ENCODE results near the gene PROCR. TPM values are rescaled to one million over a fixed set of nuclear protein-coding genes. Genes with fewer than 3 reads are reported as not detected.

Gene PROCR
- polyA plus RNA-seq (2012; ENCODE audit: insufficient read length, low read depth), result 83.0 TPM

DNA sequence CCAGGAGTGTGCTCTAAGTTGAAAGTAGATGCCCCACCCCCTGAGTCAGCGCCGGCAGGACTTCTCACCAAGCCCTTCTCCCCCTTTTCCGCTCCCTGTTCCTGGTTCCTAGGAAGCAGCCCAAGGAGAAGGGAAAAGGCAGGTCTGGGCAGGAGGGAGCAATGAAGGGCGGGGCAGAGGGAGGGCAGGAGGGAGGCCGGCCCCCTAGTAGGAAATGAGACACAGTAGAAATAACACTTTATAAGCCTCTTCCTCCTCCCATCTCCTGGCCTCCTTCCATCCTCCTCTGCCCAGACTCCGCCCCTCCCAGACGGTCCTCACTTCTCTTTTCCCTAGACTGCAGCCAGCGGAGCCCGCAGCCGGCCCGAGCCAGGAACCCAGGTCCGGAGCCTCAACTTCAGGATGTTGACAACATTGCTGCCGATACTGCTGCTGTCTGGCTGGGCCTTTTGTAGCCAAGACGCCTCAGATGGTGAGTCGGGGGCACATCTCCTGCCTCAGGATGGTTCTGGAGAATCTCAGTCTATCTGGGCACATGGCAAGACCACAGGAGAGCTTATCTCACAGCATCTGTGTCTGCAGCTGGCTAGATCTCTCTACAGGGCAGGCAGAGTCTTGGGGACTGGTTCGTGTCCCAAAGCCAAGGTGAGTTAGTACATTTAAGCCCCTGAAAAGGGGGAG, at the start of gene PROCR:
TSS of gene PROCR (plus strand) at position 320 of the 681 bp plus-strand sequence. CDS start at position 403, 83 bp downstream.
- peak; percentile 72 for TF ChIP-seq POLR2AphosphoS5 (IDR thresholded peaks at IDR 0.05; ENCODE audit: low read depth, low read length)
- TF ChIP-seq REST (IDR thresholded peaks at IDR 0.05; ENCODE audit: insufficient read depth in 1 of 2, low read depth in 2 of 2, low read length in 2 of 2), result no peak

- TF ChIP-seq SIN3A (IDR thresholded peaks at IDR 0.05; ENCODE audit: borderline replicate concordance, insufficient read depth, low read length) (no peak), REST (IDR thresholded peaks at IDR 0.05; ENCODE audit: insufficient read depth in 1 of 2, low read depth in 2 of 2, low read length in 2 of 2) (no peak), TAF1 (IDR thresholded peaks at IDR 0.05; ENCODE audit: borderline replicate concordance, insufficient read depth, low read length) (no peak), POLR2AphosphoS5 (IDR thresholded peaks at IDR 0.05; ENCODE audit: low read depth, low read length) (no peak), FOXP2 (optimal IDR thresholded peaks at IDR 0.05; ENCODE audit: borderline replicate concordance, extremely low read depth, extremely low read length, insufficient read depth) (no peak)
These were observed 49.0 kb upstream of the PROCR start for GRCh38 chr20:35122756-35123405.

DNA sequence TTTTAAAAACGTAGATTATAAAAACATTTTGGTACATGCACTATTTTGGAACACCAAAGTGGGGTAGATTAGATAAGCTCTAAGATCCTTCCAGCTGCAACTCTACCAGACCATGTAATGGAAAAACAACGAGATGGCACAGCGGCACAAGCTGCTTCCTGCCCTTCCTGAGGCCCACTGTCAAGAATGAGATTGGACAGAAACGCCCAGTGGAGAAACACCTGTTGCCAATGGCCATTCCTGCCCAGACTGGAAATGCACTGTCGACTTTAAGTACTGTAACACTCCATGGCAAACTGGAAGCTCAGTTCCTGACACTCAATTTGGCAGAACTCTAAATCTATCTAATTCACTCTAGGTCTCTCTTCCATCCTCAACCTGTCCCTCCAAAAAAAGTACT, 46.1 kb upstream of the PROCR start:
- no peak for TF ChIP-seq POLR2AphosphoS5 (IDR thresholded peaks at IDR 0.05; ENCODE audit: low read depth, low read length)
- no peak for TF ChIP-seq SIN3A (IDR thresholded peaks at IDR 0.05; ENCODE audit: borderline replicate concordance, insufficient read depth, low read length)
- no peak for TF ChIP-seq REST (IDR thresholded peaks at IDR 0.05; ENCODE audit: insufficient read depth in 1 of 2, low read depth in 2 of 2, low read length in 2 of 2)
- TF ChIP-seq TAF1 (IDR thresholded peaks at IDR 0.05; ENCODE audit: borderline replicate concordance, insufficient read depth, low read length), result no peak
- no peak for TF ChIP-seq FOXP2 (optimal IDR thresholded peaks at IDR 0.05; ENCODE audit: borderline replicate concordance, extremely low read depth, extremely low read length, insufficient read depth)

DNA sequence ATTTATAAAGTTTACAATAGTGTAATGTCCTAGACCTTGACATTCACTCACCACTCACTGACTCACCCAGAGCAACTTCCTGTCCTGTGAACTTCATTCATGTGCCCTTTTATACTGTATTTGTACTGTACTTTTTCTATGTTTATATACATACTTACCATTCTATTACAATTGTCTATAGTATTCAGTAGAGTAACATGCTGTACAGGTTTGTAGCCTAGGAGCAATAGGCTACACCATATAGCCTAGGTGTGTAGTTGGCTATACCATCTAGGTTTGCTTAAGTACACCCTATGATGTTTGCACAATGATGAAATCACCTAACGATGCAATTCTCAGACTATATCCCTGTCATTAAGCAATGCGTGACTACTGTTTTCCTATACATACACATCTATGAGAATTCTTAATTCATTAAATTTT, 42.2 kb upstream of the PROCR start:
- no peak for TF ChIP-seq SIN3A (IDR thresholded peaks at IDR 0.05; ENCODE audit: borderline replicate concordance, insufficient read depth, low read length)
- no peak for TF ChIP-seq REST (IDR thresholded peaks at IDR 0.05; ENCODE audit: insufficient read depth in 1 of 2, low read depth in 2 of 2, low read length in 2 of 2)
- no peak for TF ChIP-seq TAF1 (IDR thresholded peaks at IDR 0.05; ENCODE audit: borderline replicate concordance, insufficient read depth, low read length)
- TF ChIP-seq FOXP2 (optimal IDR thresholded peaks at IDR 0.05; ENCODE audit: borderline replicate concordance, extremely low read depth, extremely low read length, insufficient read depth), result no peak
- no peak for TF ChIP-seq POLR2AphosphoS5 (IDR thresholded peaks at IDR 0.05; ENCODE audit: low read depth, low read length)

Measured in PFSK-1 (cell line).